GM18498 (cell line): Measurements from ENCODE around the gene PLVAP.
A peak's percentile ranks its signal among the peaks of the same experiment; 100 is the strongest.

Experiments
- ATAC-seq: cut with Tn5 transposase; IDR thresholded peaks from one replicate; pipeline ENCODE4 v1.9.1; 2021; ENCODE audit warnings: mild to moderate bottlenecking, moderate library complexity; ENCODE audit not compliant: unreplicated experiment

PLVAP gene

DNA sequence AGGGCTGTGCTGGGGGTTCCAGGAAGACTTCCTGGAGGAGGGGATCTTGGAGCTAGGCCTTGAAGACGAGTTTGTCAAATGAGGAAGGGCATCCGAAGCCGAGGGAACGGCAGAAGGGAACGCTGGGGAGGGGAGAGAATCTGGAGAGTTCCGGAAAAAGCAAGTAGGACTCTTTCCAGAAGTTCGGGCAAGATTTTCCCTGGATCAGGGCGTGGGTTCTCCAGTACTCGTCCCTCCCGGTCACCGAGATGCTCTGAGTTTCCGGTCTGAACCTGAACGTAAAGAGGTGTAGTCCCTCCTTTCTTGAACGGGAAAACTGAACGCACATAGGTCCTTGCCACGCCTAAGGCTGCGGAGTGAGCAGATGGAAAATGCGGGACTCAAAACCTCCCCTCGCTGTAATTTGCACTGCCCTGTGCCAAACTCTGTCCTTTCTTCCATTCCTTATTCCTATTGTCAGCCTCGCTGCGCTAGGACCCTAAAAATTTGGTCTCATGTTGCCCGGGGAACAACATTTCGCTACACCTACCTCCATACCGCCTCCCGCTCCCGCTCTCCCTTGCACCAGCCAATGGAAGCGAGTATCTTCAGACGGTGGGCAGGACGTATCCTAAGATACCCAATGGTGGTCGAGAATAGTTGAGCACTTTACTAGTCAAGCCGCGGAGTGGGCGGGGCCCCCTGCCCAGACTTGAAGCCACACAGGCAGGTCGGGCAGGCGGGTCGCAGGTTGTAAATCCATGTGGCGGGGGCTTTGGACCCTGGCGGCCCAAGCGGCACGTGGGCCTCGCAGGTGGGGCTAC, 40.1 kb downstream of the PLVAP start, which contains the start of gene GTPBP3:
GTPBP3 (plus strand) TSS at position 682 of the 803 bp plus-strand sequence; CDS start at position 741, 59 bp downstream.
- peak; percentile 80 for ATAC-seq

DNA sequence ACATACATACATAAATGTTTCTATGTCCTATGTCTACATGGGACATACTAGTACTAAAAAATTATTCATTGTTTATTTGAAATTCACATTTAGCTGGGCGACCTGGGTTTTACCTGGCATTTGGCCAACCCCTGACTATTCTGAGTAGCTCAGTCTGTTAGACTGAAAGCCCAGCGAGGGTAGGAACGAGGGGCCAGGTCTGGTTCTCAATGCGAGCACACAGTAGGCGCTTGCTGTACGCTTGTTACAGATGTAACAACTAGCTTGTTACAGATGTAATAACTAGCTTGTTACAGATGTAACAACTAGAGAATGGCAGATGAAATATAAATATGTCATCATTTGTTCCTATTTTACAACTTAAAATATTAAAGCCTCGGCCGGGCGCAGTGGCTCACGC, 41.6 kb downstream of the PLVAP start:
- no peak for ATAC-seq

DNA sequence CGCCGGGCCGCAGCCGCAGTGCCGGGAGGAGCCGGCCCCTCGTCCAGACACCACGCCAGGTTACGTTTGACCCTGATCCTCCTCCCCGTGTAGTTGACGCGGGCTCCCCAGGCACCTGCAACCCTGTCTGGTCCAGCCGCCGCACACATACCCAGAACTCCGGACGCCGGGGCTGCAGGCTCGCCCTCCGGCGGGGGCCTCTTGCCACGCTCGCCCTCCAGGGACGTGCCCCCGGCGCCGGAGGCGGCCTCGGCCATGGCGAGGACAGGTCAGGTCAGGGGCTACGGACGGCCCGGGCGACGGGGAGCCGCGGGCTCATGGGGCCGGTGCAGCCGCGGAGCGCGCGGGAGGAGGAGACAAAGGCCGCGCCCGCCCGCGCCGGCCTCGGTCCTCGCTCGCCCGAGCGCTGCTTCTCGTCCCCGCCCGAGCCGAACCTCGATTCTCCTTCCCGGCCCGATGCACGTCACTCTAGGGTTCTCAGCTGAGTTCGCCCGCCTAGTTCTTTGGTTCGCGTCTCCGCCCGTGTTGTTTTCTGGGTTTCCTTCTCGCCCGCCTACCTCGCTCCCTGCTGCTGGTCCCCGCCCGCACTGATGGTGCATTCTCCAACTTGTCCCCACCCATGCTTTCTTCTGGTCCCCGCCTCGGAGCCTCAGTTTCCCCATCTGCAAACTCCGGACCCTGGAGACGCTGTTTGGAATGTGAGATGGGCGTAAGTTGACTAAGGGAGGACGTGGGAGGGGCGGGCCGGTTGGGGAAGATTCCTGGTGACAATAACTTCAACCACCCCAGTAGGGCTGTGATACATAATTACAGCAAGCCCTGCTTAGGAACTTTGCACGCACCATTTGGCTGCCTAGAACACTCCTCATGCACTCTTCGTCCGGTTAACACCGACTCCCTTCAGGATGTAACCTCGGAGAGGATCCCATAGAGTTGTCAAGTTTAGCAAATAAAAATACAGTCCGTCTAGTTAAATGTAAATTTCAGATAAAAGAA, 42.4 kb downstream of the PLVAP start, which contains the start of gene ANO8:
ANO8 (minus strand) TSS at position 442 of the 996 bp plus-strand sequence; CDS start at position 257, 185 bp downstream.
- peak; percentile 47 for ATAC-seq

DNA sequence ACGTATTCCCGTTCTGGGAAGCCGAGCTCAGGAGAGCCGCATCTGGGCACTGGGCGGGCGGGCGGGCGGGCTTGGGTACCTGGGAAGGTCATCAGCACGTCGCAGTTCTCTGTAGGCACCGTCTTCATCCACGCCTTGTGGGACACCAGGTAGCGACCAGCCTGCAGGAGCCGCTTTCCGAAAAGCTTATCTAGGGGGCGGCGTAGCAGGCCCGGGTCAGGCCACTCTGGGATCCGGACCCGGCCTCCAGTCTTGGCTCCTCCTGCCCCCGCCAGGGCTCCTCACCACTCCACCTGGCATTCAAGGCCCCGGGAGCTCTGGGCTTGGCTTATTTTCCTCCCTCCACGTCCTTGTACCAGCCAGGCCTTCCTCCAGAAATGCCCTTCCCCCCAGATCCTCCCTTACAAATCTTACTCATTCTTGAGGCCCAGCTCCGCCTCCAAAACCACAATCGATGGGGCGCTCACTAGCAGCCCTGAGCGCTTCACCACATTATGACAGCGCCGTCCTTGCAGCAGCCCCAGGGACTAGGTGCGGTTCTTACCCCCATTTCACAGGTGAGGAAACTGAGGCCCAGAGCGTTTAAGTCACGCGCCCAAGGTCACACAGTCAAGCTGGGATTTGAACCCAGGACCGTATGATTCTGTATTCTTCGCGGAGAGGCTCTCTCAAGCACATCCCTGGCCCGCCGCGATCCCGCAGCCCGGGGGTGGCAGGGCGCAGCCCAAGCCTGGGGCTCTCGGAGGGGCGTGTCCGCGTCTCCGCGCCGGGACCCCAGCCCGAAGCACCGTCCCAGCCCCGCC, 43.3 kb downstream of the PLVAP start:
- ATAC-seq: no peak

DNA sequence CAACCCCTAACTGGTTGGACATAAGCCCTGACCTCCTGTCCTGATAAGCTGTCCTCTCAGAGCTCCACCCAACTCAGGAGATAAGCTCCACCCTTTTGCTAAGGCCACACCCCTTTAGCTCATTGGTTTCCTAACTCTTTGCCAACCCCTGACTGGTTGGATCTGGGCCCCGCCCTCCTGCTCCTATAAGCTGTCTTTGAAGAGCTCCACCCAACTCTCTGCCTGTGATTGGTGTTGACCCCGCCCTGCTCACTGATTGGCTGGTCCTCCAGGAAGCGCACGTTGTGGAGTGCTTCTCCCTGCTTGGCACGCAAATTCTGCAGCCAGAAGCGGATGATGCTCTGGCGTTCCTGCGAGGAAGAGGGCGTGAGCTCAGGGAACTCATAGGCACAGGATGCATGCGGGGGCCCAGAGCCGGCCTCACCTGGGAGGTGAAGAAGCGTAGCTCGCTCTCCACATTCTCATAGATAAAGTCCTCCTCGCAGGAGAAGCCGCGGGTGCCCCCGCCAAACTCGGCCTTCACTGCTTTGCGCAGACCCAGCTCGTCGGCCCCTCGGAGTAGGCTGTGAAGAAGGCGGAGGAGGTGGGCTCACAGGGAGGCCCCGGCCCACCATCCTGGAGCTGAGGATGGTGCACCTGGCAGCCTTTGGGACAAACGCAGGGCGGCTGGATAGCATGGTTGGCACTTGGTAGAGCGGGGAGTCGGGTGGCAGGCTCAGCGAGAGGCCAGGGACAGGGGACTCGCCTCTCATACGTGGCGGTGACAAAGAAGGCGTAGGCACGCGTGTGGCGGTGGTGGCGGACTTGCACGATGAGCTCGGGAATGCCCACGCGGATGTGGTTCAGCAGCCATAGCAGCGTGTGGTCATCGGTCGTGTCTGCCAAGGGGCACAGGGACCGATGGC, 44.2 kb downstream of the PLVAP start:
- ATAC-seq: no peak

DNA sequence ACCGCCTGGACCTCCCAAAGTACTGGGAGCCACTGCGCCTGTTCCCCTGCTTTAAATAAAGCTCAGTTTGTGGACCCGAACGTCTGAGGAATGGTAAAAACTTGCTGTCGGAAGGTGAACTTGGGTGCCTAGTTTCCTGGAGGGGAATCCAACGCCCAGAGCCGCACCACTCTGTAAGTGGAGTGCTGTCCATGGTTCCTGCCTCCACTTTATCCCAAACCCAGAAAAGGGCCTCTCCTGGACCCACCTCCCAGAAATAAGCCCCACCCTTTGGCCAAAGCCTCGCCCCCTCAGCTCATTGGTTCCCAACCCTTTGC, 44.8 kb downstream of the PLVAP start:
- ATAC-seq: no peak

DNA sequence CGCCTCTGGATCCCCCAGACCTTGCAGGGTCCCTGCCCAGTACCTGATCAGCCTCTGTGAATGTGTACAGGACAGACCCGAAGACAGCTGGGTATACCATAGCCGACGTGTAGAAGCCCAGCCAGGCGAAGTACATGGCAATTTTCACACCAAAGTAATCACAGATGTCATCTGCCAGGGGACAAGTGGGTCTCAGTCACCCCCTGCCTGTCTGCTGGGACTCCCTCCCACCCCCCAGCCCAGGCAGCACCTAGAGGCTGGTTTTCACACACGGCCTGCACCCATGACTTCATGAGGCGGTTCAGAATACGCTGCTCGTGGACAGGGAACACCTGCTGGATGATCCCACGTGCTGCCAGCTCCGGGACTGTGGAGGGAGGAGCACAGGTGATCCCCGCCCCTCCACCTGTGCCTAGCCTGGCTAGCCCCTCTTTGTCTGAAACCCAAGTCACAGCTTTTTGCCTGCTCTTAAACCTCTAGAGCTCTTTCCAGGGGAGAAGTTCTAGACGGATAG, 46.0 kb downstream of the PLVAP start:
- no peak for ATAC-seq

DNA sequence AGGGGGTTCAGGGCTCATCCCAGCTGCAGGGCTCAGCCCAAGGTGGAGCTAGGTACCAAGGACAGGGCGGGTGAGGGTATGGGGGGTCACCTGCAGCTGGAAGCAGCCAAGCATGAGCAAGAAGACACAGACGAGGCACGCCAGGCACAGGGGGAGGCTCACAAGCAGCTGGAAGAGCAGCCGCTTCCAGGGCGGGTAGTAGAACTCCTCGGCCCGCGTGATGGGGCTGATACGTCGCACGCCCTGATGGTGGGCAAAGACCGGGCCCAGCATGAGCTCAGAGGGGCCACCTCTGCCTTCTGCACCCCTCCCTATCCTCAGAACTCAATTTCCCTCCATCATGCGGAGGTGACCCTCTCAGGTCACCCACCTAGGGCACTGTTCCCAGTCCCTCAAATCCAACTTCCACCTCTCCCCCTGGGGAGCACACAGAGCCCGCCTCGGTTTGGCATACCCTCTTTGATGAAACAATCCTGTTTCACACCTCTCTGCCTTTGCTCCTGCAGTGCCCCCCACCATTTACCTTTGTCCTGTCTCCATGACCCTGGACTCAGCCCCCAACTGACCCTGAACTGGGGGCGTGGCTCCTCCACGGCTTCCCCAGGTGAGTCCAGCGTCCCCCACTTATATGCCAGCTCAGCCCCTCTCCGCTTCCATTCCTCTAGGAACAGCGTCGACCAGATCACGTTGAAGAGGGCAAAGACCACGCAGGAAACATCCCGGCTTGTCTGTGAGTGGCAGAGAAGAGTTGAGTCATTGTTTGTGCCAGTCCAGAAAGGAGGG, 46.7 kb downstream of the PLVAP start:
- ATAC-seq: no peak

DNA sequence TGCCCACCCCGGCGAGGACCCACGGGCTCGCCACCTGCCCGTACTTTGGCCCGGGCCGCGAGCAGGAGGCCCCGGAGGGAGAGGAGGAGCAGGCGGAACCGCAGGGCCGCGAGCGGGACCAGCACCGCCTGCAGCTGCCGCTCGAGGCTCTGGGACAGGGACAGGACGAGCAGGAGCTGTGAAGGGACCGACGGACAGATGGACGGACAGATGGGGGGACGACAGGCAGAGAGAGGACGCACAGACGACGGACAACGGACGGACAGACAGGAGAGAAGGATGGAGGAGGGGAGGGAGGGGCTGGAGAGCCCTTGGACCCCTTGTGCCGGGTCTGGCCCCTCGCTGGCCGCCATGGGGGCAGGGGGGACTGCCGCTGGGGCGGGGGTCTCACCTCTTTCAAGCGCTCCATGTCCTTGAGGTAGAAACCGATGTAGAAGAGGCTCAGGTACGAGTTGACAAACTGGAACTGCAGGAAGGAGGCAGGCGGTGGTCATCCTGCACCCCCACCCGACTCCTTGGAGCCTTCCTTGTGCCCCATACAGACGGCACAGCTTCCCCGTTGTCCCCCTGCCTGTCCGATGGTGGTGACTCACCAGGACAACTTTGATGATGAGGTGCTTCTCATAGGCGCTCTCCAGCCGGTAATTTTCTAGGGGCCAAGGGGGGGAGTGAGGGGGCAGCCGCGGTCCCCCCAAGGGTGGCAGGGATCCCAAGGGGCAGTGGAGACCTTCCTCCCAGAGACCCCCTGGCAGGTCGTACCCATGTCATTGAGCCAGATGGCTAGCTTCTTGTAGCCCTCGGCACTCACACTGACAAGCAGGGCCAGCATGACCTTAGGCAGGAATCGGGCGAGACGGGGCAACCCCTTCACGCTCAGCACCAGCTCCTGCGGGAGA, 47.5 kb downstream of the PLVAP start:
- ATAC-seq: no peak

DNA sequence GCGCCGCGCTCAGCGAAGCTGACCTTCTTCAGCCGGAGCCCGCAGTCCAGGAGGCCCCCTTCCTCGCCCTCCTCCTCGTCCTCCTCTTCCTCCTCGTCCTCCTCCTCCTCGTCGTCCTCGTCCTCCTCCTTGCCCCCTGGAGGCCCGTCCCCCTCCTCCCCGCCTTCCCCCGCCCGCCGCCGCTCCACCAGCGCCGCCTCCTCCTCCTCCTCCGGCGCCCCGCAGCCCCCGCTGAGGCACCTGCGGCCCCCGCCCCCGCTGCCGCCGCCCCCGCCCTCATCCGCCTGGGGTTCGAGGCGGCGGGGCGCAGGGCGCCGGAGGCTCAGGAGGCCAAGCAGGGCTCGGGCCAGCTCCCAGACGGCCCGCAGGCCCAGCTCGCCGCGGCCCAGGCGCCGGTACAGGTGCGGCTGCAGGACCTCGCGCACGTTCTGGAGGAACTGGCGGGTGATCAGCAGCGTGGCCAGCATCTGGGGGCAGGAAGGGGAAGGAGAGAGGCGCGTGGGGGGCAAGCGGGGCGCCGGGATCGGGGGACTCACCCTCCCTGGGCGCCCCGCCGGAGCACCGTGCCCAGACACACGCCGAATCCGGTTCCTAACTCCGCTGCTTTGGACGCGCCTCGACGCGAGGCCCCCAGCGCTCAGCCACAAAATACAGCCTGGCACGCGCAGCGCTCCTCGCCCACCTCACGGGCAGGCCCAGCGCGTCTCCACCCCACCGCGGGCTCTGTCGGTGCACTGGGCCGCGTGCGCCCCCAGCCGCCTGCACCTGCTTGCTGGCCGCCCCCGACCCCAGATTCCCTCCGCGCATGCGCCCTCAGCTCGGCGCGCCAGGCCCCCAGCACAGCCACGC, 48.4 kb downstream of the PLVAP start:
- no peak for ATAC-seq

DNA sequence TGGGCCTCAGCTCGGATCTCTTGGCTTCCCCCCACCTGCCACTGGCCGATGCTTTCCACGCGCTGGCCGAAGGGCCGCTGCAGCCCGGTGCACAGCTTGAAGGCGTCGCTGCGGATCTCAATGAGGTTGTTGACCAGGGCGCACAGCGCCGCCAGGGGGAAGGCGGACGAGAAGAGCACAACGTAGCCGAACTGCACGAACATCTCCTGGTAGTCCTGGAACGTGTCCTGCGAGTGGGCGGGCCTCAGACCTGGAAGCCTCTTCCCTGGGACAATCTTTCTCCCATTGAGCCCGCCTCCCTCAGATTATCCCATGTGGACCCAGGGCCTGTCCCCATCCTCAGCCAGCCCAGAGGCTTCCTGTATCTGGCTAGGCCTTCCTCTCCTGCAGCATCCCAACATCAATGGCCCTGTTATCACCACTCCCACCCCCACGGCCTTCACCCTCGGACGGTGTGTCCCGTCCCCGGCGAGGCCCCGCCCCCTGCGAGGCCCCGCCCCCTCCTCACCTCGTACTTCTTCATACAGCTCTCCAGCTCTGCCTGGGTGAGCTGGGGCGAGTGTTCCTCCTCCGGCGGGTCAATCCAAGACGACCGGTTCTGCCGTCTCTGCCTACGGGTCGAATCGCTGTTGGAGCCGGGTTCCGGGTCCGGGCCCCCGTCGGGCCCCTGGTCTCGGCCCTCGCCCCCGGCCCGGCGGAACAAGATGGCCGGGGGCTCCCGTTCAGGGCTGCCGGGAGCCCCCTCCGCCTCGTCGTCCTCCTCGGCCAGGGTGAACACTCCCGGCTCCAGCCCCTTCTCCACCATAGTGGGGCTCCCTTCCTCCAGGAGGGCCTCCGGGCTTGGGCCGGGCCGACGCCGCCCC, 49.3 kb downstream of the PLVAP start:
- ATAC-seq: no peak

DNA sequence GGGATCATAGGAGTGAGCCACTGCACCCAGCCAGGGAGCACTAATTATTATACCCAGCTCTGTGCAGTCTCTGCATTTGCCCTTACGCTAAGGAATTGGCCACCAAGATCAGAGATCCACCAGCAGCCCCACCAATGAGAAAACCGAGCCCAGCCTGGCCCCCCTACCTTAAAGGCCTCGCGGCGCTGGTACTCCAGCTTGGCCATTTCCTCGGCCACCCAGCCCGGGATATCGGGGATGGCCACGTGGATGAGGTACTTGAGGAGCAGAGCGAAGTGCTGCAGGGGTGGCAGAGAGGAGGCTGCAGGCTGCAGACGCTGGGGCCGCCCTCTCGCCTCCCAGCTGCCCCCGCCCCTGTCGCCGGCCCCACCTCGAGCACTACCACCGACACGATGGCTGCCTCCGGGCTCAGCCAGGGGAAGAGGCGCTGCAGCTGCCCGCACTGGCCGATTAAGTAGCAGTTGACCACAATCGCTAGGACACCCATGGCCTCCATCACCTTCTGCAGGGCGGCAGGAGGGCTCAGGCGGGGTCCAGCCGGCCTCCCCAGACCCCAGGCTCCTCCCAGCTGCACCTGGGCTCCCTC, 50.0 kb downstream of the PLVAP start:
- ATAC-seq: no peak

DNA sequence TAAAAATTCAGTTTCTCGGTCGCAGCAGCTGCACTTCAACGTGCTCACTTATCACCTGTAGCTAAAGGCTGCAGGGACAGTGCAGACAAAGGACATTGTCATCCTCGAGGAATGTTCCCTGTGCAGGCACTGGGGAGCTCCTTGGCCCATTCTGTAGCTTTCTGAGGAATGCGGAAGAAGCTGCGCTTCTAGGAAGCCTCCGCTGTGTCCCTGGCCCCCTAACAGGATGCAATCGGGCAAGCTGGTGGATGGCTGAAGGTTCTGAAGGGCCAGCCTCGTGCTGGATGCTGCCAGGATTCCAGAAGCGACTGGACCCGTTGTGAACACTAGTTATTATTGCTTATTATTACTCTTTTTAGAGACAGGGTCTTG, 50.6 kb downstream of the PLVAP start:
- no peak for ATAC-seq

DNA sequence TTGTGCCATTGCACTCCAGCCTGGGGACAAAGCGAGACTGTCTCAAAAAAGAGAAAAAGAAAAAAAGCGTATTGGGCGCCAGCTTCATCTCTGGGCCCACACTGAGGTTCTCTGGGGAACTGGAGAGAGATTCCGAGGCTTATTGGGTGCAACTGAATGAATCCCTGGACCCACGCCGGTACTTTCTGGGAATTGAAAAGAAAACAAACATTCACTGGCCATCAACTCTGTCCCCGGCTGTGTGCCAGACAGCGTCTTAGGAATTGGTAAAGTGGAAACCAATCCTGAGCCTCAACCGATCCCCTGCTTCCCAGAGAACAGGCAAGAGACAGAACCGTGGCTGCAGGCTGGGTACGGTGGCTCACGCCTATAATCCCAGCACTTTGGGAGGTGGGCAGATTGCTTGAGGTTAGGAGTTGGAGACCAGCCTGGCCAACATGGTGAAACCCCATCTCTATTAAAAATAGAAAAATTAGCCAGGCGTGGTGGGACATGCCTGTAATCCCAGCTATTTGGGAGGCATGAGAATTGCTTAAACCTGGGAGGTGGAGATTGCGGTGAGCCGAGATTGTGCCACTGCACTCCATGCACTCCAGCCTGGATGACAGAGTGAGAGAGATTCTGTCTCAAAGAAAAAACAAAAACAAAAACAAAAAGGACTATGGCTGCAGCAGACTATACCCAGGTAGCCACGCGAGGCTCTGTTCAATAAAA, 51.1 kb downstream of the PLVAP start:
- ATAC-seq: no peak

DNA sequence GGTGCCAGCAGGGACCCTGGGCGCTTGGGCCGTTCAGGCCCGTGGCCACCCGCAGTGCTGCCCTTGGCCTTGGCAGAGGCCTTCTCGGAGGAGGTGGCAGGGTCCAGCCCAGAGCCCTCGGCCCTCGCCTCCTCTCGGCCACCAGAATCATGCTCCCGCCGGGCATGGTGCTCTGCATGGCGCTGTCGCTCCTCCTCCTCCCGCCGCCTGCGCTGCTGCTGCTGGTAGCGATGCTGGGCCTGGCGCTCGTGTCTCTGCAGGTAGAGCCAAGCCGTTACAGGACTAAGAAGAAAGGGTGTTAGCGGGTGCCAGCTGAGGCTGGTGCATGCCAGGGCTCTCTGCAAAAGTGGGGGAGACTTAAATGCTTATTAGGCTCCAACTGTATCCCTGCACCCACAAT, 52.0 kb downstream of the PLVAP start:
- ATAC-seq: no peak
